Neuronal stem cell (in vitro differentiated cells): Measurements from ENCODE around the gene TARDBP.

ENCODE experiments used
- DNase-seq: peaks from one replicate; pipeline ENCODE4 v3.0.0-alpha.2; 2013; ENCODE audit warnings: low spot score
- H2AFZ ChIP-seq: one replicate; pipeline ENCODE4 v1.6.1; 2013; ENCODE audit warnings: mild to moderate bottlenecking, low read length, inconsistent platforms
- H2AK5ac ChIP-seq: 2 replicates; pipeline ENCODE4 v1.6.1; 2013; ENCODE audit warnings: low read depth, mild to moderate bottlenecking, inconsistent platforms, low read length, moderate library complexity, mixed read lengths
- H2BK120ac ChIP-seq: 2 replicates; pipeline ENCODE4 v1.6.1; 2013; ENCODE audit warnings: low read depth, mild to moderate bottlenecking, inconsistent platforms, low read length, moderate library complexity, mixed read lengths
- H2BK12ac ChIP-seq: one replicate; pipeline ENCODE4 v1.6.1; 2013; ENCODE audit warnings: low read length, inconsistent platforms
- H2BK15ac ChIP-seq: 2 replicates; pipeline ENCODE4 v1.6.1; 2013; ENCODE audit warnings: mild to moderate bottlenecking, low read length, inconsistent platforms, mixed read lengths
- H2BK5ac ChIP-seq: one replicate; pipeline ENCODE4 v1.6.1; 2013; ENCODE audit warnings: inconsistent platforms, mild to moderate bottlenecking, low read length, moderate library complexity
- H3K14ac ChIP-seq: one replicate; pipeline ENCODE4 v1.6.1; 2013; ENCODE audit warnings: low read length, inconsistent platforms
- H3K18ac ChIP-seq: 2 replicates; pipeline ENCODE4 v1.6.1; 2013; ENCODE audit warnings: low read length, inconsistent platforms
- H3K23ac ChIP-seq: 2 replicates; pipeline ENCODE4 v1.6.1; 2013; ENCODE audit warnings: low read depth, mild to moderate bottlenecking, mixed read lengths, low read length, inconsistent platforms; ENCODE audit not compliant: poor library complexity
- H3K27ac ChIP-seq: replicated peaks from 3 replicates; pipeline ENCODE4 v1.5.1; 2013; ENCODE audit warnings: low read length, inconsistent platforms
- H3K27me3 ChIP-seq, 3 experiments: 2 replicates each; pipeline ENCODE4 v1.6.1; 2013; ENCODE audit warnings: low read length in 3 of 3, mild to moderate bottlenecking in 2 of 3, inconsistent platforms in 1 of 3, low read depth in 1 of 3, mixed read lengths in 1 of 3, moderate library complexity in 1 of 3; ENCODE audit not compliant: control insufficient read depth in 3 of 3, insufficient read depth in 3 of 3
- H3K36me3 ChIP-seq, 2 donors: replicated peaks in 1 of 2; 2 replicates each; pipeline ENCODE4 v1.6.1; 2013; ENCODE audit warnings: low read length in 2 of 2; ENCODE audit not compliant: control insufficient read depth in 2 of 2, insufficient read depth in 2 of 2
- H3K4ac ChIP-seq: 2 replicates; pipeline ENCODE4 v1.6.1; 2013; ENCODE audit warnings: inconsistent platforms, mild to moderate bottlenecking, low read length, moderate library complexity
- H3K4me1 ChIP-seq, 2 donors: 1 replicate in 1 of 2; 2 replicates in 1 of 2; pipeline ENCODE4 v1.6.1; 2013; ENCODE audit warnings: low read length in 2 of 2, low read depth in 1 of 2; ENCODE audit not compliant: control insufficient read depth in 2 of 2, insufficient read depth in 1 of 2
- H3K4me2 ChIP-seq: one replicate; pipeline ENCODE4 v1.6.1; 2013; ENCODE audit warnings: mild to moderate bottlenecking, low read length, inconsistent platforms; ENCODE audit not compliant: insufficient read depth, poor library complexity, severe bottlenecking
- H3K4me3 ChIP-seq, 2 donors: 2 replicates each; pipeline ENCODE4 v1.5.1; 2013; ENCODE audit warnings: low read length in 2 of 2, mild to moderate bottlenecking in 2 of 2, inconsistent platforms in 1 of 2, moderate library complexity in 1 of 2
- H3K79me1 ChIP-seq: one replicate; pipeline ENCODE4 v1.6.1; 2013; ENCODE audit warnings: low read depth, mild to moderate bottlenecking, inconsistent platforms, low read length, moderate library complexity
- H3K9ac ChIP-seq: one replicate; pipeline ENCODE4 v1.6.1; 2013; ENCODE audit warnings: mild to moderate bottlenecking, low read depth, low read length, inconsistent platforms; ENCODE audit not compliant: poor library complexity
- H3K9me3 ChIP-seq, 2 donors: replicated peaks in 1 of 2; 2 replicates each; pipeline versions ENCODE3 to v1.6.1; 2013; ENCODE audit warnings: low read length in 2 of 2, mild to moderate bottlenecking in 2 of 2, inconsistent platforms in 1 of 2, low read depth in 1 of 2, mixed read lengths in 1 of 2, moderate library complexity in 1 of 2; ENCODE audit not compliant: control insufficient read depth in 2 of 2, insufficient read depth in 1 of 2
- H4K8ac ChIP-seq: one replicate; pipeline ENCODE4 v1.6.1; 2013; ENCODE audit warnings: low read depth, mild to moderate bottlenecking, inconsistent platforms, low read length, moderate library complexity
- H4K91ac ChIP-seq: one replicate; pipeline ENCODE4 v1.6.1; 2013; ENCODE audit warnings: low read length, low read depth, mild to moderate bottlenecking, inconsistent platforms; ENCODE audit not compliant: poor library complexity
- WGBS, 2 donors: extraction: QIAGEN DNeasy Blood & Tissue Kit; methylation state at CpG; one replicate each; pipeline ENCODE4 v1.1.7; 2013; ENCODE audit warnings: missing lambda C conversion rate in 2 of 2, mixed read lengths in 1 of 2; ENCODE audit not compliant: insufficient read length in 2 of 2, insufficient replicate concordance in 1 of 2; ENCODE audit errors: extremely low coverage in 2 of 2; 5-methylcytosine and 5-hydroxymethylcytosine counted together

TARDBP gene

GRCh38 chr1:11019971-11020370, 7.5 kb downstream of the TARDBP start:
- no peak for DNase-seq
- H2AK5ac ChIP-seq = no peak overlapping the region
- H3K23ac ChIP-seq = no peak overlapping the region
- H4K91ac ChIP-seq = no peak overlapping the region
- no peak overlapping the region for H3K4me2 ChIP-seq
- no peak overlapping the region for H2AFZ ChIP-seq
- no peak overlapping the region for H2BK12ac ChIP-seq
- H3K27ac ChIP-seq = no peak overlapping the region
- no peaks in the 10 kb centered on the region for H3K9me3 ChIP-seq
- no peak overlapping the region for H3K18ac ChIP-seq
- H2BK120ac ChIP-seq = no peak overlapping the region
- no peak overlapping the region for H3K14ac ChIP-seq
- WGBS, 2 donors = no CpG with 5 or more reads among the region's 7 CpGs
- no peak overlapping the region for H4K8ac ChIP-seq
- no peak overlapping the region for H3K9ac ChIP-seq
- H3K79me1 ChIP-seq = peaks cover 2% of the 10 kb centered on the region
- H3K4me1 ChIP-seq = no peaks in the 10 kb centered on the region
- H2BK15ac ChIP-seq = no peak overlapping the region
- no peaks in the 10 kb centered on the region for H3K27me3 ChIP-seq
- H3K36me3 ChIP-seq = peaks cover 45 to 95% of the 10 kb centered on the region in 2 donors
- H3K4me3 ChIP-seq = no peak overlapping the region
- H3K4ac ChIP-seq = no peak overlapping the region
- H2BK5ac ChIP-seq = no peak overlapping the region

- H2AK5ac ChIP-seq = no peak overlapping the region
- no peak overlapping the region for H4K8ac ChIP-seq
- no peak overlapping the region for H2BK5ac ChIP-seq
- no peak overlapping the region for H3K4me2 ChIP-seq
- no peaks in the 10 kb centered on the region for H3K9me3 ChIP-seq
- H3K27ac ChIP-seq = no peak overlapping the region
- no peak for DNase-seq
- H2BK15ac ChIP-seq = no peak overlapping the region
- no peak overlapping the region for H3K23ac ChIP-seq
- H3K4ac ChIP-seq = no peak overlapping the region
- H3K4me1 ChIP-seq = no peaks in the 10 kb centered on the region
- no peak overlapping the region for H3K14ac ChIP-seq
- H3K36me3 ChIP-seq = peaks cover 42 to 99% of the 10 kb centered on the region in 2 donors
- no peaks in the 10 kb centered on the region for H3K27me3 ChIP-seq
- H2BK120ac ChIP-seq = no peak overlapping the region
- peaks cover 2% of the 10 kb centered on the region for H3K79me1 ChIP-seq
- H2AFZ ChIP-seq = no peak overlapping the region
- no peak overlapping the region for H3K9ac ChIP-seq
- no peak overlapping the region for H2BK12ac ChIP-seq
- no CpG with 5 or more reads among the region's 14 CpGs for WGBS, 2 donors
- H3K4me3 ChIP-seq = no peak overlapping the region
- no peak overlapping the region for H4K91ac ChIP-seq
- H3K18ac ChIP-seq = no peak overlapping the region
These were observed 10.7 kb downstream of the TARDBP start for GRCh38 chr1:11023201-11023600.

GRCh38 chr1:11024154-11024873, 11.9 kb downstream of the TARDBP start:
- H3K4me3 ChIP-seq = no peak overlapping the region
- no peak overlapping the region for H3K18ac ChIP-seq

GRCh38 chr1:11024874-11025203, 12.4 kb downstream of the TARDBP start:
- no peak overlapping the region for H3K14ac ChIP-seq
- H3K9ac ChIP-seq = no peak overlapping the region
- H4K8ac ChIP-seq = no peak overlapping the region
- WGBS, 2 donors = no CpG with 5 or more reads among the region's 2 CpGs
- peaks cover 32 to 92% of the 10 kb centered on the region in 2 donors for H3K36me3 ChIP-seq
- H4K91ac ChIP-seq = no peak overlapping the region
- H2BK5ac ChIP-seq = no peak overlapping the region
- DNase-seq = no peak
- no peak overlapping the region for H3K27ac ChIP-seq
- no peak overlapping the region for H3K4ac ChIP-seq
- no peaks in the 10 kb centered on the region for H3K27me3 ChIP-seq
- H2AFZ ChIP-seq = no peak overlapping the region
- H2BK12ac ChIP-seq = no peak overlapping the region
- no peak overlapping the region for H2AK5ac ChIP-seq
- H3K23ac ChIP-seq = no peak overlapping the region
- no peak overlapping the region for H3K18ac ChIP-seq
- no peak overlapping the region for H2BK15ac ChIP-seq
- no peak overlapping the region for H2BK120ac ChIP-seq
- H3K4me1 ChIP-seq = no peaks in the 10 kb centered on the region
- no peak overlapping the region for H3K4me2 ChIP-seq
- H3K4me3 ChIP-seq = no peak overlapping the region
- no peaks in the 10 kb centered on the region for H3K9me3 ChIP-seq
- H3K79me1 ChIP-seq = no peaks in the 10 kb centered on the region

More at GRCh38 chr1:11024154-11024873, 11.9 kb downstream of the TARDBP start:
- Histone ChIP-seq H2AFZ (no peak overlapping the region), H2BK5ac (no peak overlapping the region), H3K36me3 (peaks cover 35 to 92% of the 10 kb centered on the region in 2 donors), H2AK5ac (no peak overlapping the region), H3K4me1 (no peaks in the 10 kb centered on the region), H2BK12ac (no peak overlapping the region), H3K4ac (no peak overlapping the region), H4K91ac (no peak overlapping the region), H3K27me3 (no peaks in the 10 kb centered on the region), H4K8ac (no peak overlapping the region), H3K4me2 (no peak overlapping the region), H3K27ac (no peak overlapping the region), H3K9ac (no peak overlapping the region), H2BK120ac (no peak overlapping the region), H3K23ac (no peak overlapping the region), H3K14ac (no peak overlapping the region), H3K79me1 (no peaks in the 10 kb centered on the region), H3K9me3 (no peaks in the 10 kb centered on the region), H2BK15ac (no peak overlapping the region)
- WGBS, 2 donors = no CpG with 5 or more reads among the region's 3 CpGs
- DNase-seq = no peak
